SH-SY5Y (cell line): Measurements from ENCODE around the gene LRRC3B.

Experiments used
- GATA2 ChIP-seq: IDR thresholded peaks from 2 replicates; pipeline ENCODE4 v1.6.1; 2011; ENCODE audit warnings: mild to moderate bottlenecking, low read depth, low read length
- GATA3 ChIP-seq: IDR thresholded peaks from 2 replicates; pipeline ENCODE4 v1.6.1; 2011; ENCODE audit warnings: low read depth, mild to moderate bottlenecking, low read length, moderate library complexity

DNA sequence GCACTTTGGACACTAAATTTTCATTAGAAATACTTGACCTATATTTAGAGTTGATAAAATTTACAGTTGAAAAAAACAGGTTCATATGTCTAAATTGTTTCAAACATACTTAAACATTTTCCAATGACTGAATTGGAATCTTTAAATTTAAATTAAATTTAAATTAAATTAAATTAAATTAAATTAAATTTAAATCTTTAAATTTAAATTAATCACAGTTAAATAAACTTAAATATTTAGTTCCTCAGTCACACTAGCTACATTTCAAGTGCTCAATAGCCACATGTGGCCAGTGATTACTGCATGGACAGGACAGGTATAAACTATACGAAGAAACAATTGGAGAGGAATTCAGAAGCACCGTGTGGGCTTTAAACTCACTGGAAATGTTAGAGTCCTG is 16.8 kb downstream of the LRRC3B start:
- no peak for TF ChIP-seq GATA2
- no peak for TF ChIP-seq GATA3
